Chondrocyte (in vitro differentiated cells): Measurements from ENCODE around the gene CCDC63. TPM values are rescaled to one million over a fixed set of nuclear protein-coding genes. Genes with fewer than 3 reads are reported as not detected.
"Not testable (repeated sequence)": the region's sequence is repeated elsewhere in the genome, so short reads cannot be mapped to it uniquely, and the experiment has no call there.

Experiments used
- DNase-seq: peaks from one replicate; pipeline ENCODE4 v3.0.0; 2021; ENCODE audit warnings: mixed read lengths, low spot score
- H3K27ac Mint-ChIP-seq: one replicate; pipeline ENCODE4 v1.8.0; 2021; ENCODE audit warnings: mild to moderate bottlenecking, moderate library complexity, mixed read lengths; ENCODE audit not compliant: unreplicated experiment
- H3K27me3 Mint-ChIP-seq: 2 replicates; pipeline ENCODE4 v1.8.0; 2021; ENCODE audit warnings: low read depth, mixed read lengths
- H3K36me3 Mint-ChIP-seq: 2 replicates; pipeline ENCODE4 v1.8.0; 2021; ENCODE audit warnings: low read depth, mixed read lengths
- H3K4me1 Mint-ChIP-seq: 2 replicates; pipeline ENCODE4 v1.8.0; 2021; ENCODE audit warnings: low read depth, mild to moderate bottlenecking, mixed read lengths
- H3K4me3 Mint-ChIP-seq: one replicate; pipeline ENCODE4 v1.8.0; 2021; ENCODE audit warnings: mild to moderate bottlenecking, moderate library complexity, mixed read lengths; ENCODE audit not compliant: unreplicated experiment
- H3K9me3 Mint-ChIP-seq: 2 replicates; pipeline ENCODE4 v1.8.0; 2021; ENCODE audit warnings: low read depth, mixed read lengths
- CTCF ChIP-seq: fragments of 200-600 bp; sonication (generic); IDR thresholded peaks from 2 replicates; pipeline ENCODE4 v1.5.0; 2021; ENCODE audit warnings: antibody characterized with exemption, mild to moderate bottlenecking, moderate library complexity
- total RNA-seq: library from RNA; stranded (reverse); gene quantifications from 3 replicates; pipeline ENCODE4 v1.2.1, GENCODE V29; 2021

The CCDC63 gene
- total RNA-seq, 1 donor from 2014 or later: not detected

GRCh38 chr12:110856542-110856941 lies 9.8 kb downstream of the CCDC63 start:
- H3K36me3 Mint-ChIP-seq: no peaks in the 10 kb centered on the region
- peaks cover 16% of the 10 kb centered on the region for H3K27me3 Mint-ChIP-seq
- H3K4me3 Mint-ChIP-seq: no peak overlapping the region
- no peak overlapping the region for H3K27ac Mint-ChIP-seq
- TF ChIP-seq CTCF: no peak
- no peak for DNase-seq
- no peaks in the 10 kb centered on the region for H3K9me3 Mint-ChIP-seq
- no peaks in the 10 kb centered on the region for H3K4me1 Mint-ChIP-seq

- H3K9me3 Mint-ChIP-seq: no peaks in the 10 kb centered on the region
- H3K27me3 Mint-ChIP-seq: peaks cover 13% of the 10 kb centered on the region
- H3K4me3 Mint-ChIP-seq: no peak overlapping the region
- no peak for DNase-seq
- H3K36me3 Mint-ChIP-seq: no peaks in the 10 kb centered on the region
- no peak for TF ChIP-seq CTCF
- no peak overlapping the region for H3K27ac Mint-ChIP-seq
- no peaks in the 10 kb centered on the region for H3K4me1 Mint-ChIP-seq
These were observed 10.7 kb downstream of the CCDC63 start for GRCh38 chr12:110857528-110857927.

GRCh38 chr12:110857954-110858353 lies 11.2 kb downstream of the CCDC63 start:
- not testable (repeated sequence) for H3K9me3 Mint-ChIP-seq, H3K36me3 Mint-ChIP-seq, H3K27ac Mint-ChIP-seq, DNase-seq, H3K4me3 Mint-ChIP-seq, H3K4me1 Mint-ChIP-seq
- peaks cover 11% of the 10 kb centered on the region for H3K27me3 Mint-ChIP-seq

GRCh38 chr12:110858848-110859247 lies 12.1 kb downstream of the CCDC63 start:
- Mint-ChIP-seq H3K27ac (no peak overlapping the region), H3K36me3 (no peaks in the 10 kb centered on the region), H3K27me3 (peaks cover 6% of the 10 kb centered on the region), H3K4me1 (no peaks in the 10 kb centered on the region), H3K9me3 (no peaks in the 10 kb centered on the region), H3K4me3 (no peak overlapping the region)
- DNase-seq: no peak
- TF ChIP-seq CTCF: no peak

- Mint-ChIP-seq H3K27ac (no peak overlapping the region), H3K9me3 (no peaks in the 10 kb centered on the region), H3K36me3 (no peaks in the 10 kb centered on the region), H3K27me3 (peaks cover 10% of the 10 kb centered on the region), H3K4me1 (no peaks in the 10 kb centered on the region), H3K4me3 (no peak overlapping the region)
- TF ChIP-seq CTCF: no peak
- no peak for DNase-seq
These were observed 14.1 kb downstream of the CCDC63 start for GRCh38 chr12:110860833-110861296.

- H3K27ac Mint-ChIP-seq: no peak overlapping the region
- H3K27me3 Mint-ChIP-seq: peaks cover 10% of the 10 kb centered on the region
- no peak for DNase-seq
- no peak overlapping the region for H3K4me3 Mint-ChIP-seq
- H3K9me3 Mint-ChIP-seq: no peaks in the 10 kb centered on the region
- no peaks in the 10 kb centered on the region for H3K36me3 Mint-ChIP-seq
- TF ChIP-seq CTCF: no peak
- no peaks in the 10 kb centered on the region for H3K4me1 Mint-ChIP-seq
These were observed 14.9 kb downstream of the CCDC63 start for GRCh38 chr12:110861729-110862128.
